ENCODE measurements around the gene MAB21L1. TPM values are rescaled to one million over a fixed set of nuclear protein-coding genes. Genes with fewer than 3 reads are reported as not detected.

The MAB21L1 gene
- under 1 TPM; 0.04 to 0.10 (median 0.08) TPM for polyA plus RNA-seq (ENCODE audit: insufficient read length in 3 of 3)

DNA sequence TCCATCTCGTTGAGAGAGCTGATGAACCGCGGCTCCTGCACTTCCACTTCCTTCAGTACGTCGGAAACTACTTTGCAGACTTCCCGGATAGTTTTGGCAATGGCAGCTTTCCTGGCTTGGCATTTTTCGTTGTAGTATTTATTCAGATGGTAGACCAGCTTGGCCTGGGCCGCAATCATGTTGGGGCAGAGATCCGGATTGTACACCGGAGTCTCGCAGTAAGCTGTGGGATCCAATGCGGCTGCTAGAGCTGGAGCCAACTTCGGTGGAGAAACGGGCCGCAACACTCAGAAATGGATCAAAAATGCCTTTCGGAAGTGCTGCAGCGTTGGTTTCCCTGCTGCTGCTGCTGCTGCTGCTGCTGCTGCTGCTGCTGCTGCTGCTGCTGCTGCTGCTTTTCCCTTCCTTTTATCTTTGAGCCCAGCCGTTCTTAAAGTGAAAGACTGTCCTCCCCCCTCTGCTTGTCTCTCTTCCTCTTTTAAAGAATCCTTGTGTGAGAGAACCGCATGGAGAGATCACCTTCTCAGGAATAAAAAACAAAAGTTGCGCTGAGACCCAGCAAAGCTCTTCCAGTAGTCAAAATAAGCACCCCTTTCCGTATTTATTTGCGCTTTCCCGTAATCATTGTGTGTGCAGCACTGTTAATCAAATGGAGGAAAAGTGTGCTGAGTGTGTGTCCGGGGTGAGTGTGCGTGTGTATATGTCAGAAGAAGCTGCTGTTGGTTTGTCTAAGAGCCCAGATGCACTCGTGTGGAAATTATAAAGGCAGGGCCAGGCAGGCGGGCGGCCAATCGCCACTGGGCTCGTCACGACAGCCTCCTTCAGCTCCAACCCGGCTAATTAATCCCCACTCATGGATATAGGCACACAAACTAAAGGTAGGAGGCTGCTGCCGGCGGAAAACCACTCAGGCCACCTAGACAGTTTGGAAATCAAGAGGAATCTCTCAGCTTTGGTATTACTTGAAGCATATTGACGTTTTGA is at the start of gene MAB21L1:
MAB21L1 (minus strand) TSS at position 730 of the 984 bp plus-strand sequence; CDS start at position 179, 551 bp downstream.
- peak in 1 of 3 donors; percentile 38 for DNase-seq (ENCODE audit: low read depth in 3 of 3, low spot score in 2 of 3)

DNA sequence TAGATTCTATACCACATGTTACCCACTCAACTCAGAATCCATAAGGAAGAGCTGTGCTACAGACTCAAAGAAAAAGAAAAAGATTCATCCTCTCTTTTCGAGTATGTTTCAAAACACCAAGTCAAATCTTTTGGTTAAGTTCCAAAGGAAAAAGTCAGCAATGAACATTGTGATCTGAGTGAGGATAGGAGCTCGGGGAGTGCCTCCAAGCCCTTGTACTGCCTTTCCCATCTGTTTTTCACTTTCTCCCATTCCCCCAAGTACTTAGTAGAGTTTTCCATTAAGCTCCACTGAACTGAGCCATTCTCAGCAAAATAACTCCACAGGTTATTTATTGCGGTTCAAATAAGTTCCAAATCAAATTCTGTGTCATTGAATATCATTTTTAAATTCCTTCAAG is 47.7 kb upstream of the MAB21L1 start:
- DNase-seq (ENCODE audit: low read depth in 3 of 3, low spot score in 2 of 3): no peak

DNA sequence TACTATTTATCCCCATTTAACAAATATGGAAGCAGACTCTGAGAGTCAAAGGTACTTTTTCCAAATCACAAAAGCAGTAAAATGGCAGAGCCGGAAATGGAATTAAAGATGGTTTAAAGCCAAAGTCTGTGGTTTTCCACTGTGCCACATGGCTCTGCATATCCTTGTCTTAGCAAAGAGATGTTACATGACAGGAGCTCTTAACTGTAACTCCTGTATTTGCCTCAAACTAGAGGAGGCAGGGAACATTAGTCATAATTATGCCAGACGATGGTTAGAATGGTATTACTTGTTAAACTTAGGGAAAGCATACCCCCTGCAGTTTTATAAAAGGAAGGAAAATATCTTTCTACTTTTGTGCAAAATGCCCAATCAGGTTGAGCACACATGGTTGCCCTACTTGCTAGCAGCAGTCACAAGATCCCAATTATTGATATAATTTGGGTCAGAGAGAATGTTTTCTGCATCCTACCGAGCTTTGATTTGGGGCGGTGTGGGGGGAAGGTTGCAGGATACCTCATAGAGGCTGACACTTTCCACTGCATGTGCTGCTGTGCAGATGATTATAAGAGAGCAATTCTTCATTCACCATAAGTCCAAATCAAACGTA is 42.0 kb upstream of the MAB21L1 start:
- DNase-seq (ENCODE audit: low read depth in 3 of 3, low spot score in 2 of 3): no peak

DNA sequence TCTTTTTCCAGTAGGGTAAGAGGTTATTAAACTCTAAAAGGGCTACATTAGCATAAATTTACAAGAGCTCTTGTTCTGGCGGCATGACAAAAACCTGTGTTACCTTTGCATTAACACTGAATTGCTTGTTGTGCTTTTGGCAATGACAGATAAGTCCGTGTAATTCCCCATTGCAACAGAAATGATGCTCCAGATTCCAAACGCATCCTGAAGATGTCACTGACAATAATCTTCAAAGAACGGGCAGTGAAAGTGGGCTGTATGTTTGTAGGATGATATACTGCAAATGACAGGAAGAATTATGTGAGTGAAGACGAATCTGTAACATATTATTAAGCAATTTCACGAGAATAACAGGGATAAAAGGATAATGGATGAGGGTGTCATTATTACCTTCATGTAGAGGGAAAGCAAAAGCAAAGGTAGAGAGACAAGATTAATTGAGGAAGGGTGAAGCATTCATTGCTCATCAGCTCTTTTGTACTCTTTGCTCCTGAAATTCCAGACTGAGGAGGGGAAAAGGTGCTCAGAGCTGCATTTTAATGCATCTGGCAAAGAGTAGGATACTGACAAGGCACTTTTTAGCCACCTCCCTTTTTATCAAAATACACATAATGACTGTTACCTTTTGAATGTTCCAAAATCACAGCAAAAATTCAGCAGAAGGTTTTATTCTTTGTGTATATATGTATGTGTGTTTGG is 38.5 kb upstream of the MAB21L1 start:
- DNase-seq (ENCODE audit: low read depth in 3 of 3, low spot score in 2 of 3): no peak

DNA sequence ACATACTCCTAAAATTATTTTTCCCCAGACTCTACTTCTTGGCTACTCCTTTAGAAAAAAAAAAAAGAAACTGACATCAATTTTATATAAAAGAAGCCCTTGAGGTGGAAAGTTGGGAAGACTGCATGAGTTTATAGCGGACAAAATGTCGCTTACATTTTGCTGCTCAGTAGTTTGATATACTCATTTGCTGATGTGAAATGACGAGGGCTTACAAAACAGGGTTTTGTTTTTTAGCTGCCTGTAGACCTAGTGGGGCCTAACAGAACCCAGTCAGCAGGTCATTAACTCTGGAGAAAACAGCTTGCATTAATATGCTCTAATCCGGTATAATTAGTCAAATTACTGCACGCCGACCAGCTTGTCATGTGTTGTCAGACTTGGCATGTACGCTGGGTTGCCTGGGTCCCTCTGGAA is 37.6 kb upstream of the MAB21L1 start:
- no peak for DNase-seq (ENCODE audit: low read depth in 3 of 3, low spot score in 2 of 3)

DNA sequence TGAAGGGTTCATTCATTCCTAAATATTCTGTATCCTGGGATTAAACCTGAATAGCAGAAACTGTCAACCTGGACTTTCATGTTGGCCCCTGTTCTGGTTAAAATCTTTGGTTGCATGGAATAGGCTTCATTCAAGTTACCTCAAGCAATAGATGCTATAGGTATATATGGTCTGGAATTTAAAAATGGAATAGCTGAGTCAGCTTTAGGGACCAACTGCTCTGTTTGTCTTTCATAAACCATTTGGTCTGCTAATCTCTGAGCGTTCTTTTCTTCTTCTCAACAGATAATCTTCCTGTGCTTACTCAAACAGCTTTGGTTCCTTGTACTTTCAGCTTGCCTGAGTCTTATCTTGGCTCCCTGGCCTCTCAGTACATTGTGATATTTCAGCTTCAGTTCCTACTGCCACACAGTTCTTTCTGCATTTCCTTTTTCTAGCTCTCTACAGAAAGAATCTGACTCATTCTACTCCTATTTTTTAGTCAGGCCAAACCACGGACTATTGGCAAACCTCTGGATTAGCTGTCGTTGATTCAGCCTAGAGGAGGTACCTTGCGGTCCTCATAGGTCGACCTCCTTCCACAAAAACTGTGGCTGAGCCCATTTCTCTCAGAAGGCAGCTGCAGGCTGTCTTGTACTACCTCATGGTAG is 35.9 kb upstream of the MAB21L1 start:
- DNase-seq (ENCODE audit: low read depth in 3 of 3, low spot score in 2 of 3): no peak

DNA sequence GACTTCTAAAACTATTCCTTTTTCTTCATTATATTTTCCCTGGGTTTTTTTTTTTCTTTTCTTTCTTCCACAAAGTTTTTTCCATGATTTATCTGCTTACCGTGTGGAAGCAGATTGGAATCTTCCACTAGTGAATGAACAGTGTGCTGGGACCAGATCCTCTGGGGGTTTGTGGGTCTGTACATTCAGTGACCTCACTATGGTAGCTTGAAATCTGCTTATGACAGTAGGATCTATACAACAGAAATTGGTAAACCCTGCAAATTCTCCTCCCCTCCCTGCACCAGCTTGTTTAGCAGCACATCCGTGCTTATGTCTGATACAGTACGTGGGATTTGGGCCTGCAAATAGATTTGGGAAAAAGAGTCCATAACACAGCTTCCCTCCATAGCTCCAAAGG is 26.0 kb upstream of the MAB21L1 start:
- DNase-seq (ENCODE audit: low read depth in 3 of 3, low spot score in 2 of 3): no peak

DNA sequence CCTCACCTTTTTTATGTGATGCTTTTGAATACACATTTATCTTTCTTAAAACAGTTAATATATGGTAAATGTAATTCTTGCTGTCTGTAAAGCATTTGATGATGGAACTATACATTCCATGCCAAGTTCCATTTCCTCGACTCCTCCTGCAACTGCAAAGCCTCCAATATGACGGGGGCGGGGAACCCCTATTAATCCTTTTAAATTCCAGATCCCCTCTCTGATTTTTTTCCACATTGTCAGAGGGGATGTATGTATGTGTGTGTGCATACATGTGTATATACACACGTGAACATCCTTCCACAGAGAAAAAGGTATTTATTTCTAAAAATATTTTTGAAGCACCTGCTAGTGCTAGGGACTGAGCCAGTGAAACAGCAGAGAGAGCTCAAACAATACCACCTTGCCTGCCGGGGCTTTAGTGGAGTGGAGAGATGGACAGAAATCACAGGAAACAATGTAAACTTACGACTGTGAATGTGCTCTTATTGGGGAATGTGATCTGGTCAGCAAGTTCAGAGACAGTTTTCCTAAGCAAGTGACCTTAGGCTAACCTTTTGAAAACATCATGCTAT is 25.3 kb upstream of the MAB21L1 start:
- no peak for DNase-seq (ENCODE audit: low read depth in 3 of 3, low spot score in 2 of 3)

DNA sequence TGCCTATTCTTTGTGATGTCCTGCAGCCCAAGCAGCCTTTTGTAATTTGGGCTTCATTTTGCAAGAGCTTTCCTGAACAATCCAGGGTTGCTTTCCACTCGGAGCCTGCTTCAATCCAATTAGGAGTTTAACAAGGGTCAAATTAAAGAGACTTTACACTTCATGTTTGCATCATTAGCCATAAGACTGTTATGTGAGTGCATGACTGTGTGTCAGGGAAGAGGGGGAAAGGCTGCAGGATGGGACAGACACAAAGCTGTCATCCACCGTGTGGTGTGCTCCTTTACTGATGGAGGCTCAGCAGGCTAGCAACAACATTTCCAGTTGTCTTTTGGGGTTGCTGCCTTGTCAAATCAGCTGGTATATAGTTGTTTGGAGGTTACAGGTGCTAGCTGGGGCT is 23.7 kb upstream of the MAB21L1 start:
- no peak for DNase-seq (ENCODE audit: low read depth in 3 of 3, low spot score in 2 of 3)

DNA sequence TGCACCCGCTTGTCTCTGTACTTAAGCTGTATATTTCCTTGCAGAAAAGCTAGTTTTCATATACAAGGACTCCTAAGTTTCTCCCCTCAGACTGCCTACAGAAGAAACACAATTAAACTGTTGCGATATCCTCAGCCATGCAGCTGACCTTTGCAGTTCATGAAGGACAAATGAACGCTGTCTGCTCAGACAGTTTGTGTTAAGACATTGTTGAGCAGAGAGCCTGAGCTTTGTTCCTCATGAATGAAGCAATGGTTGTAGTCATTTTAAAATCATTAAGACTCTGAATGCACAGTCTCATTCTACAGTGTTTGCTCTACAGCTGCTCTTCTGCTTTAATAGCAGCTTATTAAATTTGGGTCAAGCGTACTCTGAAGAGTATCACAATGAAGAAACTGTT is 23.2 kb upstream of the MAB21L1 start:
- DNase-seq (ENCODE audit: low read depth in 3 of 3, low spot score in 2 of 3): no peak

DNA sequence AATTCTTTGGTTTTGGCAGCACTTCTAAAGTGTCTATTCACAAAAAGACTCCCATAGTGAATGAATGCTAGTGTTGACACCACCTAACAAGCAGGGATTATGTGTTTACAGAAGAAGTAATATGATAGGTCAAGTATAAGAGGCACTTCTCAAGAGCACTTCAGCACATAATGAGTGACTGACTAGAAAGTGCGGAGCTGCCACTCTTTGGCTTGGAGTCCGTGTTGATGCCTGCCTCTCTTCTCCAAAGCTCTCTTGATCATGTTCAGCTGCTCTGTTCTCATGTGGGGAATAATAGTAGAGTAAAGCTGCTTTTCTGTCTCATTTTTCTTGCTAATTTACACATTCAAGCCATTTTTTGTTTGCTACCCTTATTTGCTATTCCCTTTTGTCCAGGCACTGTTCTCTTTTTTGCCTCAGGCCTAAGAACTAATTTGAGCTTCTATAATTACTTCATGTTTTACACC is 22.7 kb upstream of the MAB21L1 start:
- DNase-seq (ENCODE audit: low read depth in 3 of 3, low spot score in 2 of 3): no peak

DNA sequence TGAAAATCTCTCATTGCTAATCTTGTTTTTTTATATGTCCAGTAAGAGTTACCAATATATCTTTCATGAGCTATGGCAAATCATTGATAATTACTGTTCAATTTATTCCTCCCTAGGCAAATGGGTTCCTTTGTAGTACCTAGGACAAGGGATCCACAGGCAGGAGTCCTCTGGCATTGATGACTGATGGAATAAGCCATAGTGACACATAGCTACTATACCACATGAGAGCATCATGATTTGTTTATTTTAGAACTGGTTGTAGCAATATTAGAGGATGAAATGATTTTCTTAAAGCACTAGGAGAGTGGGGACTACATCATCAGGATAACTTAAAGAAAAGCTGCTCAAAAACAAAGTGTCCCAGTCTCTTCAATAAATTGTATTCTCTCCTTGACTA is 21.7 kb upstream of the MAB21L1 start:
- no peak for DNase-seq (ENCODE audit: low read depth in 3 of 3, low spot score in 2 of 3)

DNA sequence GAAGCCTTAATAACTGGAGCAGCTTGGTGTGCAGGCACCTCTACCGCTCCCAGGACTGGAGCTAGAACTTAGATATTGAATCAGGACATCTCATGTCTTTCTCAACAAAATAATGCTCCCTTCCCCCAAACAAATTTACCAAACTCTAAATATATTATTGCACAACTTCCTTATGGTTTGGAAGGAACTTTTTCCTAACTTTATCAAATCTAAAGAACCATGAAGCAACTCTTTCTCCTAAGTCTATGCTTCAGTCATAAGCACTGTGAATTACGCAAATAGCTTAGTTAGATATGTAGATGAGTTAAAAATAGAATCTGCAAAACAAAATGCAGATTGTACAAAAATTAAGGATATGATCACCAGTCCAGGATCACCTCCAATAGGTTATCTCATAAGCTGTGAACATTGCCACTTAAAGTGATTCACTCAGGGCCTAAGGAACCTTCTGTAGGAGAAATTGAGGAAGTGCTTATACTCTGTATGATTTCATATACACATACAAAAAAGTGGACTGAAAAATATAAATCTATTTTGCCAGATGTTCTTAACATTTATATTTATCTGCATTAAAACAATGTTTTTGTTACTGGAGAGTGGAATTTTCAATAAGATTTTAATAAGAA is 20.4 kb upstream of the MAB21L1 start:
- DNase-seq (ENCODE audit: low read depth in 3 of 3, low spot score in 2 of 3): no peak

DNA sequence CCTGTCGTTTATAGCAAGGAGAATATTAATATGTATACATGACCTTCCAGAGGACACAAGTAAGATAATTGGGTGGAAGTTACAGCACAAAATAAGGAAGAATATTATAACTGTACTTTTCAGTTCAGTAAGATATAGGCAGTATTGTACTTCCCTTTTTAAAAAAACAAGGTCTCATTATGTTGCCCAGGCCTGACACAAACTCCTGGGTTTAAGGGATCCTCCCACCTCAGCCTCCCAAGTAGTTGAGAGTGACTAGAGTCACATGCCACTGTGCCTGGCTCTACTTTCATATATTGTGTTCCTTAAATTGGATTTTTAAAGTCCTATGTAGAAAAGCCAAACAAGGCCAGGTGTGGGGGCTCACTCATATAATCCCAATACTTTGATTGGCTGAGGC is 19.5 kb upstream of the MAB21L1 start:
- no peak for DNase-seq (ENCODE audit: low read depth in 3 of 3, low spot score in 2 of 3)

DNA sequence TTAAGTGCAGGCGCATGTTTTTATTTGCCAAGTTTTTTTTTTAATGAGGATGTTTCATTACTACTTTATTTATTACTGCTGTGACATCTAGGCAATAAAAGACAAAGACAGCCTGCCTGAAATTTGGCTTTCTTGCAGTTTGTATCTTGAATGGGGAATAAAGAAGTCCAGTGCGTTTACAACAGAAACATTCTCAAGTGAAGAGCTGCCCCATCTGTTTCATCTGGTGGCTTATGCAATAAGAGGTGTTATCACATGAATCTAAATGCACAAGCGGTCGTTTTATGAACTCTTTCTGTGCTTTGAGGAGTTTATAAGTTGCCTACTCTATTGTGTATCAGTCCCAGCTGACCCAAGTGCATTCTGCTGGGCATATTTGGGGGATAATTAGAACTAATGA is 12.6 kb upstream of the MAB21L1 start:
- no peak for DNase-seq (ENCODE audit: low read depth in 3 of 3, low spot score in 2 of 3)

DNA sequence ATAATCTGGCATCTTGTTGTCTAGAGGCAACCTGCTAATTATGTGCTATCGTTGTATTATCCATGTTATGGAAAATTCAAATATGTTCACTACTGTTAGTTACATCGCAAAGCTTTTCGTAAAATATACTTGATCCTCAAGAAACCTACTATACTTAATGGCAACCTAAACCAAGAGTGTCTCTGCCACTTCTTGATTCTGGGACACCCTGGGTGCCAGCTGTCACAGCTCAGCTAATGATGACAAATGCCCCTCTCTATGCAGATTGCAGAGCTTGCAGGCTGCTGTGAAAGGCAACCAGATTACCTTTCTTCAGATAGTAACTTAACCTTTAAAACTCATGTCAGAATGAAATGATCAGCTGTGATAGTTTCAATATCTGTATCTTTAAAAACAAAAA is 8.9 kb upstream of the MAB21L1 start:
- no peak for DNase-seq (ENCODE audit: low read depth in 3 of 3, low spot score in 2 of 3)

DNA sequence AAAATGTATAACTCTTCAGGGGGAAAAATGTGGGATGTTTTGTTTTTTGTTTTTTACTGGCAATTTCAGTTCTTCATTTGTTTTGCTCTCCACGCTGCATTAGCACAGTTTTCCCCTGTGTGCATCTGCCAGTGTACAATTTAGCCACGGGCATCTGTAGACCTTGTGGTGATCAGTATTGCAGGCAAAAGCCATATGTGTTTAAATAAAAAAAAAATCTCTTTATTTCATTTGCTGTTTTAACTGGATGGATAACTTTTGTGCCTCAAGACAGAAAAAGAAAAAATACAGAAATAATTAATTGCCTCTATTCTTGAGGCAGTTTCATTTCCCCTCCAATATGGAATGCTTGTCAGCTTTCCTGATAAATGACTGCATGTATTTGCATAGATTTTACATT is 7.9 kb upstream of the MAB21L1 start:
- no peak for DNase-seq (ENCODE audit: low read depth in 3 of 3, low spot score in 2 of 3)

DNA sequence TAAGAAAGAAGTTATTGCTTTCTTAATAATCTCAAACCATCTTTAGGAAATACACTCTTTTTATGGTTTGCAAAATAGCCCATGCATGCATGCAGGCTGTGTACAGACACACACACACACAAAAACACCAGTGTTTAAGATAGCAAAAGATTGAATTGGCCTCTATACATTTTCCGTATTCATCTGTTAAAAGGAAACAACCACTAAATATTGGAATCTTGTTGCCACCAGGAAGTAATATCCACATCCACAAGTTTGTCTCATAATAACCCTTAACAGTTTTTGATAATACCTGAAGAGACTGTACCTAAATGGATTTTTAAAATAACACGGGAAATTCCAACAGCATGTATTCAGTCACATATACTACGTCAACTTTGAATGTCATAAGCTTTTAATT is 7.3 kb upstream of the MAB21L1 start:
- no peak for DNase-seq (ENCODE audit: low read depth in 3 of 3, low spot score in 2 of 3)

DNA sequence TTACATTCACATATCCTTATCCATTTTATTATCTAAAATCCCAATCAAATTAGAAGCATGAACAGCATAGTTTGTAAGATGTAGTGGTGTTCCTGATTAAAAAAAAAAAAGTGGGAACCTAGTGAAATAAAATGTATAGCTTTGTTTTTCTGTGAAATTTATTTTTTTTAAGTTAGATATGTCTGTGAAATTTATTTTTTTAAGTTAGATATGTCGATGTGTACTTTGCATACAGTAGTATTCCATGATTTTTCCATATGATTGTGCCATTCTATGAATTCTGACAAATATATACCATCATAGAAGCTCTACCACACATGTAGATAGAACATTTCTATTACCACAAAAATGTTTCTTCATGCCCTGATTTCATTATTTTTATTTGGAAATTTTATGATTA is 6.0 kb upstream of the MAB21L1 start:
- no peak for DNase-seq (ENCODE audit: low read depth in 3 of 3, low spot score in 2 of 3)

DNA sequence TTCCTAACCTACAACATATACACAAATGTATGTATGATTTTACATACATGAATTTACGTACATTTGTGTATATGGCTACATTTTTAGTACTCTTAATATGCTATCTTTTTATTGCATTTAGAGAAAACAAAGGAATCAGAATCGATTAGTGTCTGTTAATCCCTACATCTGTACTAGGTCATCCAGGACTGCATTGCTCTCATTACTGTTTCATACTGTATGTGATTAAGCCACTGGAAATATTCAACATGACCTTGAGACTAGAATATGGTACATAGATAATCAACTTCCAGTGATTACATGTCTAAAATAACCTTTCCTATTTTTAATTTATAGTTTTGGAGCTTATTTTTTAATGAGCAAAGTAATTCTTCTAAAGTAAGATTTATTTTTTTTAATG is 5.3 kb upstream of the MAB21L1 start:
- DNase-seq (ENCODE audit: low read depth in 3 of 3, low spot score in 2 of 3): no peak
